ENCODE results near the gene TRAF2.

DNA sequence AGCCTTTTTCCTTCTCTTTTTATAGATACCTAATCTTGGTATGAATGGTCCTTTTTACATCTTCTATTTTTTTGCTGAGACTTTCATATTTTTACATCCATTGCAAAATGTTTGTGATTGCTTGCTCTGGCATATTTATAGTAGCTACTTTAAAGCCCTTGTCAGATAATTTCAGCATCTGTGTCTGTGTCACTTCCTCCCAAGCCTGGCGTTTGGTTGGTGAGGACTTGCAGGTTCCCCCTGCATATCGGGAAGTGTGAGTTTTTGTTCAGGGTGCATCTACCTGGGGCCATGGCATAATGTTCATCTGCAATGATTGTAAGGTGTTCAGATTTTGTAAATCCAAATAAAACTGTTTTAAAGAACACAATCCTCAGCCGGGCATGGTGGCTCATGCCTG lies 49.3 kb downstream of the TRAF2 start:
- TF ChIP-seq SIN3A (IDR thresholded peaks at IDR 0.05; ENCODE audit: borderline replicate concordance, insufficient read depth, low read length) (no peak), TAF1 (IDR thresholded peaks at IDR 0.05; ENCODE audit: borderline replicate concordance, insufficient read depth, low read length) (no peak), POLR2AphosphoS5 (IDR thresholded peaks at IDR 0.05; ENCODE audit: low read depth, low read length) (no peak)
